ENCODE results near the gene KRTAP2-2.
"Not testable (repeated sequence)": the region's sequence is repeated elsewhere in the genome, so short reads cannot be mapped to it uniquely, and the experiment has no call there.

Gene KRTAP2-2

DNA sequence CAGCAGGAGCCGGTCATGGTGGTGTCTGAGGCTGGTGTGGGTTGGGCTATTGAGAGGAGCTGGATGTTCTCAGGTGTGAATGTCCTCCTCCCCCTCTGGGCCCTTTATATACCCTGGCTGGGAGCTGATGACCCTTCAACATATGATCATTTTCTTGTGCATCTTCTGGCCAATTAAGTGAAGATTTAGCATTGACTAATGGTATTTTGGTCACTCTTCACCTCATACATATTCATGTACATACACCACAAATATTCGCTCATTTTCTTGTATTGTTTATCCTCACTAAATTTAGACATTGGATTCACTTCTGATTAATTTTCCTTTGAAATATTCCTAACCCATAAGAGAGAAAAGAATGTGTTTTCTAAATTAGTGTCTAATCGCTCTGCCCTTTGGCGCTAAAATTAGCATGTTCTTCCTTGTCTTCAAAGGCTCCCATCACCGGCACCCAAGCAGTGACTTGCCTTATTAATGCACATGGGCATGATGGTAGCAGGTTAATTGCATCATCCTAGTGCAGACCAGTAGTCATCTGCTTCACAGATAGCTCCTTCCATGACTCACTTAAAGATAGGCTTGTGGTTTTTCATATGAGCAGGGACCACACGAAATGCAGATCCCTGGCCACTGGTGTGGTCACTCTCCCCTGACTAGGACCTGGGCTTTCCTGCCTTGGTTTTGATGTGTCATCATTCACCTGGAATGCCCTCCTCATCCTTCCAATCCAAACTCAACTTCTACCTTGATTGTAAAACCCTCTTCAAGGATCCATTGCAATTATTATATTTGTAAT lies 11.0 kb upstream of the KRTAP2-2 start, which contains the start of gene KRTAP2-4:
KRTAP2-4 (minus strand) TSS at position 51 of the 796 bp plus-strand sequence; CDS start at position 17, 34 bp downstream.
- POLR2A ChIA-PET = no interaction called here
- no peak for DNase-seq (ENCODE audit: extremely low spot score)
- CTCF ChIA-PET = no interaction called here
- TF ChIP-seq, protein P1, sequence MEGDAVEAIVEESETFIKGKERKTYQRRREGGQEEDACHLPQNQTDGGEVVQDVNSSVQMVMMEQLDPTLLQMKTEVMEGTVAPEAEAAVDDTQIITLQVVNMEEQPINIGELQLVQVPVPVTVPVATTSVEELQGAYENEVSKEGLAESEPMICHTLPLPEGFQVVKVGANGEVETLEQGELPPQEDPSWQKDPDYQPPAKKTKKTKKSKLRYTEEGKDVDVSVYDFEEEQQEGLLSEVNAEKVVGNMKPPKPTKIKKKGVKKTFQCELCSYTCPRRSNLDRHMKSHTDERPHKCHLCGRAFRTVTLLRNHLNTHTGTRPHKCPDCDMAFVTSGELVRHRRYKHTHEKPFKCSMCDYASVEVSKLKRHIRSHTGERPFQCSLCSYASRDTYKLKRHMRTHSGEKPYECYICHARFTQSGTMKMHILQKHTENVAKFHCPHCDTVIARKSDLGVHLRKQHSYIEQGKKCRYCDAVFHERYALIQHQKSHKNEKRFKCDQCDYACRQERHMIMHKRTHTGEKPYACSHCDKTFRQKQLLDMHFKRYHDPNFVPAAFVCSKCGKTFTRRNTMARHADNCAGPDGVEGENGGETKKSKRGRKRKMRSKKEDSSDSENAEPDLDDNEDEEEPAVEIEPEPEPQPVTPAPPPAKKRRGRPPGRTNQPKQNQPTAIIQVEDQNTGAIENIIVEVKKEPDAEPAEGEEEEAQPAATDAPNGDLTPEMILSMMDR (IDR thresholded peaks at IDR 0.05; ENCODE audit: control extremely low read depth, extremely low read depth, low read depth, missing control alignments) = no peak

GRCh38 chr17:41065016-41065689 lies 10.1 kb upstream of the KRTAP2-2 start:
- CTCF ChIA-PET; POLR2A ChIA-PET; DNase-seq (ENCODE audit: extremely low spot score): not testable (repeated sequence)

- DNase-seq (ENCODE audit: extremely low spot score) = no peak
- TF ChIP-seq, protein P1 (IDR thresholded peaks at IDR 0.05; ENCODE audit: control extremely low read depth, extremely low read depth, low read depth, missing control alignments) = no peak
- ChIA-PET CTCF (no interaction called here), POLR2A (no interaction called here)
These were observed 9.3 kb upstream of the KRTAP2-2 start for GRCh38 chr17:41064301-41064700.

GRCh38 chr17:41063449-41063848 lies 8.4 kb upstream of the KRTAP2-2 start:
- ChIA-PET POLR2A (no interaction called here), CTCF (no interaction called here)
- no peak for DNase-seq (ENCODE audit: extremely low spot score)
- TF ChIP-seq, protein P1 (IDR thresholded peaks at IDR 0.05; ENCODE audit: control extremely low read depth, extremely low read depth, low read depth, missing control alignments) = no peak

GRCh38 chr17:41061964-41062363 lies 6.9 kb upstream of the KRTAP2-2 start:
- ChIA-PET POLR2A (no interaction called here), CTCF (interaction anchor here (0.9 kb wide), 1 partner anchor 205 kb away, joined by 3 read pairs; no protein-coding TSS in a partner anchor)
- DNase-seq (ENCODE audit: extremely low spot score) = no peak
- TF ChIP-seq, protein P1 (IDR thresholded peaks at IDR 0.05; ENCODE audit: control extremely low read depth, extremely low read depth, low read depth, missing control alignments) = no peak

DNA sequence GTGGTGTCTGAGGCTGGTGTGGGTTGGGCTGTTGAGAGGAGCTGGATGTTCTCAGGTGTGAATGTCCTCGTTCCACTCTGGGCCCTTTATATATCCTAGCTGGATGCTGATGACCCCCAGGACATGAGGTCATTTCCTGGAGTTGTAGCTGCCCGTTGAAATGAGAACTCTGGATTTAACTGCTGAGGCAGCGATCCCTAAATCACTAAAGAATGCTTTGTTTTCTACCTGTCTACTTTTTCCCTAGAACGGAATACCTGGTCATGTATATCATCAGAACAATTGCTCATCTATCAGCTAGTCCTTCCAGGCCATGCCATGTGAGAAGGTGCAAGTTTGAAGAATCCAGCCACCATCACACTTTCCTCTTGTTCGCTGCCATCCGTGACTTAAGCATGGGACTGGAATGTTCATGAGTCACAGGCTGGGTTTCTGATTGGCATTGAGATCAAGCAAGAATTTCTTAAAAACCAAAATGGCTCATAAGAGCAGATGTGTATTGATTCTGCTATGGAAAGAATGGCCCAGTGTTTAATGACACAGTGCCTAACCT lies 5.1 kb upstream of the KRTAP2-2 start, which contains the start of gene KRTAP2-3:
KRTAP2-3 (minus strand) TSS at position 63 of the 553 bp plus-strand sequence. CDS start 64 bp downstream, outside the sequence.
- TF ChIP-seq, protein P1 (IDR thresholded peaks at IDR 0.05; ENCODE audit: control extremely low read depth, extremely low read depth, low read depth, missing control alignments) = no peak
- DNase-seq (ENCODE audit: extremely low spot score) = no peak
- CTCF ChIA-PET = no interaction called here
- POLR2A ChIA-PET = interaction anchor here (0.6 kb wide), 1 partner anchor 758 kb away, joined by 4 read pairs; no protein-coding TSS in a partner anchor

- POLR2A ChIA-PET = interaction anchor here (0.6 kb wide), 1 partner anchor 759 kb away, joined by 4 read pairs; no protein-coding TSS in a partner anchor
- DNase-seq (ENCODE audit: extremely low spot score); CTCF ChIA-PET: not testable (repeated sequence)
These were observed 4.4 kb upstream of the KRTAP2-2 start for GRCh38 chr17:41059276-41060051.

Measured in GM10248 (cell line).